GM23338 (cell line): Measurements from ENCODE around the gene RNF150. TPM values are rescaled to one million over a fixed set of nuclear protein-coding genes. Genes with fewer than 3 reads are reported as not detected.

ENCODE experiments used
- ATAC-seq: fragments of 200-7000 bp; cut with Tn5 transposase; 3 replicates; pipeline ENCODE4 v1.9.1; 2020
- DNase-seq: peaks from one replicate; pipeline ENCODE4 v3.0.0-alpha.2; 2015; ENCODE audit warnings: low spot score
- H2AFZ ChIP-seq: fragments of 200-600 bp; sonication (generic); 2 replicates; pipeline ENCODE4 v1.8.0; 2016; ENCODE audit warnings: antibody characterized with exemption, mild to moderate bottlenecking, moderate library complexity
- H3F3A ChIP-seq: fragments of 200-600 bp; sonication (generic); replicated peaks from 2 replicates; pipeline ENCODE4 v1.8.0; 2017; ENCODE audit warnings: antibody characterized with exemption, mixed run types, low read depth
- H3K27ac ChIP-seq: fragments of 200-600 bp; sonication (generic); 2 replicates; pipeline ENCODE4 v1.6.1; 2016; ENCODE audit warnings: low read depth
- H3K27me3 ChIP-seq: fragments of 200-600 bp; sonication (generic); 2 replicates; pipeline ENCODE4 v1.8.0; 2016; ENCODE audit warnings: mild to moderate bottlenecking, mixed run types, moderate library complexity; ENCODE audit not compliant: insufficient read depth
- H3K36me3 ChIP-seq: fragments of 200-600 bp; sonication (generic); 2 replicates; pipeline ENCODE4 v1.8.0; 2016; ENCODE audit warnings: mild to moderate bottlenecking; ENCODE audit not compliant: insufficient read depth
- H3K4me1 ChIP-seq: fragments of 200-600 bp; sonication (generic); 2 replicates; pipeline ENCODE4 v1.8.0; 2016; ENCODE audit warnings: mild to moderate bottlenecking, moderate library complexity; ENCODE audit not compliant: insufficient read depth
- H3K4me2 ChIP-seq: fragments of 200-600 bp; sonication (generic); 2 replicates; pipeline ENCODE4 v1.7.1; 2017; ENCODE audit warnings: mixed run types
- H3K4me3 ChIP-seq: fragments of 200-600 bp; sonication (generic); 2 replicates; pipeline ENCODE4 v1.6.1; 2016; ENCODE audit warnings: mixed run types
- H3K79me2 ChIP-seq: fragments of 200-600 bp; sonication (generic); replicated peaks from 2 replicates; pipeline ENCODE4 v1.8.0; 2017; ENCODE audit warnings: mild to moderate bottlenecking; ENCODE audit not compliant: insufficient read depth
- H3K9me2 ChIP-seq: fragments of 200-600 bp; sonication (generic); 2 replicates; pipeline ENCODE4 v1.8.0; 2017; ENCODE audit not compliant: insufficient read depth
- H4K20me1 ChIP-seq: fragments of 200-600 bp; sonication (generic); replicated peaks from 2 replicates; pipeline ENCODE4 v1.8.0; 2017; ENCODE audit warnings: mild to moderate bottlenecking; ENCODE audit not compliant: insufficient read depth
- H3K27ac Mint-ChIP-seq: 2 replicates; pipeline ENCODE4 v1.8.0; 2020; ENCODE audit warnings: inconsistent platforms, mild to moderate bottlenecking, moderate library complexity, mixed read lengths
- H3K27me3 Mint-ChIP-seq: 3 replicates; pipeline ENCODE4 v1.8.0; 2022; ENCODE audit warnings: low read depth, mild to moderate bottlenecking, moderate library complexity, mixed read lengths, inconsistent platforms; ENCODE audit not compliant: insufficient read depth, poor library complexity
- H3K36me3 Mint-ChIP-seq: 3 replicates; pipeline ENCODE4 v1.8.0; 2021; ENCODE audit warnings: low read depth, mild to moderate bottlenecking, inconsistent platforms, moderate library complexity, mixed read lengths
- H3K4me1 Mint-ChIP-seq: 3 replicates; pipeline ENCODE4 v1.8.0; 2020; ENCODE audit warnings: mild to moderate bottlenecking, inconsistent platforms, mixed read lengths
- H3K4me3 Mint-ChIP-seq: 3 replicates; pipeline ENCODE4 v1.8.0; 2021; ENCODE audit warnings: moderate library complexity, mild to moderate bottlenecking, inconsistent platforms, mixed read lengths
- H3K9me3 Mint-ChIP-seq: 3 replicates; pipeline ENCODE4 v1.8.0; 2020; ENCODE audit warnings: moderate library complexity, mild to moderate bottlenecking, inconsistent platforms, mixed read lengths
- CREB1 ChIP-seq: fragments of 250-450 bp; sonication (Bioruptor Pico); IDR thresholded peaks from 2 replicates; pipeline ENCODE4 v1.5.0; 2020; ENCODE audit warnings: low read depth, mild to moderate bottlenecking, moderate library complexity
- EZH2phosphoT487 ChIP-seq: fragments of 200-600 bp; sonication (generic); IDR thresholded peaks from one replicate; pipeline ENCODE4 v1.8.1; 2018; ENCODE audit warnings: antibody characterized with exemption; ENCODE audit not compliant: unreplicated experiment
- NANOG ChIP-seq: IDR thresholded peaks from 2 replicates; pipeline ENCODE4 v1.6.1; 2016; ENCODE audit warnings: antibody characterized with exemption, borderline replicate concordance
- POLR2AphosphoS5 ChIP-seq: IDR thresholded peaks from 2 replicates; pipeline ENCODE4 v1.6.1; 2016; ENCODE audit warnings: antibody characterized with exemption, low read depth
- ZNF114 ChIP-seq: fragments of 250-450 bp; sonication (Bioruptor Pico); IDR thresholded peaks from 2 replicates; pipeline ENCODE4 v1.5.0; 2020; ENCODE audit warnings: mild to moderate bottlenecking, moderate library complexity
- polyA plus RNA-seq: library from polyadenylated mRNA; unstranded; fragments of >200 nt; fragmentation: Nextera tagmentation; extraction: Ambion mirVana; gene quantifications from 2 replicates; pipeline ENCODE4 v1.2.1, GENCODE V29; 2016
- total RNA-seq: library from RNA; depleted of rRNA; stranded (reverse); fragments of >200 nt; shearing (Covaris generic); gene quantifications from 2 replicates; pipeline ENCODE4 v1.2.3, GENCODE V29; 2014
- TF ChIP-seq, protein P1 (sequence below): fragments of 250-450 bp; sonication (Bioruptor Pico); IDR thresholded peaks from 2 replicates; pipeline ENCODE4 v1.5.0; 2020; ENCODE audit warnings: mild to moderate bottlenecking, moderate library complexity
- TF ChIP-seq, protein P2 (sequence below): IDR thresholded peaks from 2 replicates; pipeline ENCODE4 v1.6.1; 2016; ENCODE audit warnings: antibody characterized with exemption
- TF ChIP-seq, protein P3 (sequence below): IDR thresholded peaks from one replicate; pipeline ENCODE4 v1.6.1; 2018; ENCODE audit warnings: antibody characterized with exemption; ENCODE audit not compliant: unreplicated experiment

RNF150 gene
- total and polyA plus RNA-seq, 2 experiments from 2014 or later: 1.3 to 6.1 TPM

- TF ChIP-seq, protein P1, sequence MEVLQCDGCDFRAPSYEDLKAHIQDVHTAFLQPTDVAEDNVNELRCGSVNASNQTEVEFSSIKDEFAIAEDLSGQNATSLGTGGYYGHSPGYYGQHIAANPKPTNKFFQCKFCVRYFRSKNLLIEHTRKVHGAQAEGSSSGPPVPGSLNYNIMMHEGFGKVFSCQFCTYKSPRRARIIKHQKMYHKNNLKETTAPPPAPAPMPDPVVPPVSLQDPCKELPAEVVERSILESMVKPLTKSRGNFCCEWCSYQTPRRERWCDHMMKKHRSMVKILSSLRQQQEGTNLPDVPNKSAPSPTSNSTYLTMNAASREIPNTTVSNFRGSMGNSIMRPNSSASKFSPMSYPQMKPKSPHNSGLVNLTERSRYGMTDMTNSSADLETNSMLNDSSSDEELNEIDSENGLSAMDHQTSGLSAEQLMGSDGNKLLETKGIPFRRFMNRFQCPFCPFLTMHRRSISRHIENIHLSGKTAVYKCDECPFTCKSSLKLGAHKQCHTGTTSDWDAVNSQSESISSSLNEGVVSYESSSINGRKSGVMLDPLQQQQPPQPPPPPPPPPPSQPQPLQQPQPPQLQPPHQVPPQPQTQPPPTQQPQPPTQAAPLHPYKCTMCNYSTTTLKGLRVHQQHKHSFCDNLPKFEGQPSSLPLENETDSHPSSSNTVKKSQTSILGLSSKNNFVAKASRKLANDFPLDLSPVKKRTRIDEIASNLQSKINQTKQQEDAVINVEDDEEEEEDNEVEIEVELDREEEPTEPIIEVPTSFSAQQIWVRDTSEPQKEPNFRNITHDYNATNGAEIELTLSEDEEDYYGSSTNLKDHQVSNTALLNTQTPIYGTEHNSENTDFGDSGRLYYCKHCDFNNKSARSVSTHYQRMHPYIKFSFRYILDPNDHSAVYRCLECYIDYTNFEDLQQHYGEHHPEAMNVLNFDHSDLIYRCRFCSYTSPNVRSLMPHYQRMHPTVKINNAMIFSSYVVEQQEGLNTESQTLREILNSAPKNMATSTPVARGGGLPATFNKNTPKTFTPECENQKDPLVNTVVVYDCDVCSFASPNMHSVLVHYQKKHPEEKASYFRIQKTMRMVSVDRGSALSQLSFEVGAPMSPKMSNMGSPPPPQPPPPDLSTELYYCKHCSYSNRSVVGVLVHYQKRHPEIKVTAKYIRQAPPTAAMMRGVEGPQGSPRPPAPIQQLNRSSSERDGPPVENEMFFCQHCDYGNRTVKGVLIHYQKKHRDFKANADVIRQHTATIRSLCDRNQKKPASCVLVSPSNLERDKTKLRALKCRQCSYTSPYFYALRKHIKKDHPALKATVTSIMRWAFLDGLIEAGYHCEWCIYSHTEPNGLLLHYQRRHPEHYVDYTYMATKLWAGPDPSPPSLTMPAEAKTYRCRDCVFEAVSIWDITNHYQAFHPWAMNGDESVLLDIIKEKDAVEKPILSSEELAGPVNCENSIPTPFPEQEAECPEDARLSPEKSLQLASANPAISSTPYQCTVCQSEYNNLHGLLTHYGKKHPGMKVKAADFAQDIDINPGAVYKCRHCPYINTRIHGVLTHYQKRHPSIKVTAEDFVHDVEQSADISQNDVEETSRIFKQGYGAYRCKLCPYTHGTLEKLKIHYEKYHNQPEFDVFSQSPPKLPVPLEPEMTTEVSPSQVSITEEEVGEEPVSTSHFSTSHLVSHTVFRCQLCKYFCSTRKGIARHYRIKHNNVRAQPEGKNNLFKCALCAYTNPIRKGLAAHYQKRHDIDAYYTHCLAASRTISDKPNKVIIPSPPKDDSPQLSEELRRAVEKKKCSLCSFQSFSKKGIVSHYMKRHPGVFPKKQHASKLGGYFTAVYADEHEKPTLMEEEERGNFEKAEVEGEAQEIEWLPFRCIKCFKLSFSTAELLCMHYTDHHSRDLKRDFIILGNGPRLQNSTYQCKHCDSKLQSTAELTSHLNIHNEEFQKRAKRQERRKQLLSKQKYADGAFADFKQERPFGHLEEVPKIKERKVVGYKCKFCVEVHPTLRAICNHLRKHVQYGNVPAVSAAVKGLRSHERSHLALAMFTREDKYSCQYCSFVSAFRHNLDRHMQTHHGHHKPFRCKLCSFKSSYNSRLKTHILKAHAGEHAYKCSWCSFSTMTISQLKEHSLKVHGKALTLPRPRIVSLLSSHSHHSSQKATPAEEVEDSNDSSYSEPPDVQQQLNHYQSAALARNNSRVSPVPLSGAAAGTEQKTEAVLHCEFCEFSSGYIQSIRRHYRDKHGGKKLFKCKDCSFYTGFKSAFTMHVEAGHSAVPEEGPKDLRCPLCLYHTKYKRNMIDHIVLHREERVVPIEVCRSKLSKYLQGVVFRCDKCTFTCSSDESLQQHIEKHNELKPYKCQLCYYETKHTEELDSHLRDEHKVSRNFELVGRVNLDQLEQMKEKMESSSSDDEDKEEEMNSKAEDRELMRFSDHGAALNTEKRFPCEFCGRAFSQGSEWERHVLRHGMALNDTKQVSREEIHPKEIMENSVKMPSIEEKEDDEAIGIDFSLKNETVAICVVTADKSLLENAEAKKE (CRISPR knock-in tag): no peak
- no peak for TF ChIP-seq POLR2AphosphoS5
These were observed 245.2 kb downstream of the RNF150 start (continued) for GRCh38 chr4:140888054-140888453.

GRCh38 chr4:140887467-140887866 is 245.8 kb downstream of the RNF150 start:
- Mint-ChIP-seq H3K36me3 (no peaks in the 10 kb centered on the region), H3K9me3 (peaks cover 4% of the 10 kb centered on the region; the same call in 2 of the 3 replicates), H3K27ac (no peak overlapping the region), H3K27me3 (peaks cover 3% of the 10 kb centered on the region), H3K4me1 (peaks cover 8% of the 10 kb centered on the region; the same call in 2 of the 3 replicates), H3K4me3 (no peak overlapping the region)
- Histone ChIP-seq H3F3A (no peaks in the 10 kb centered on the region), H3K9me2 (0 out of 2 replicates have a peak, but pooled peaks cover 2% of the 10 kb centered on the region), H2AFZ (no peak overlapping the region), H3K4me2 (no peak overlapping the region), H3K4me1 (0 out of 2 replicates have a peak, but pooled peaks cover 4% of the 10 kb centered on the region), H3K36me3 (no peaks in the 10 kb centered on the region), H3K27ac (no peak overlapping the region), H4K20me1 (no peaks in the 10 kb centered on the region), H3K4me3 (no peak overlapping the region), H3K27me3 (no peaks in the 10 kb centered on the region), H3K79me2 (no peaks in the 10 kb centered on the region)
- ATAC-seq (no peak), DNase-seq (no peak)
- no peak for TF ChIP-seq ZNF114 (CRISPR knock-in tag)
- TF ChIP-seq NANOG: no peak
- TF ChIP-seq, protein P2, sequence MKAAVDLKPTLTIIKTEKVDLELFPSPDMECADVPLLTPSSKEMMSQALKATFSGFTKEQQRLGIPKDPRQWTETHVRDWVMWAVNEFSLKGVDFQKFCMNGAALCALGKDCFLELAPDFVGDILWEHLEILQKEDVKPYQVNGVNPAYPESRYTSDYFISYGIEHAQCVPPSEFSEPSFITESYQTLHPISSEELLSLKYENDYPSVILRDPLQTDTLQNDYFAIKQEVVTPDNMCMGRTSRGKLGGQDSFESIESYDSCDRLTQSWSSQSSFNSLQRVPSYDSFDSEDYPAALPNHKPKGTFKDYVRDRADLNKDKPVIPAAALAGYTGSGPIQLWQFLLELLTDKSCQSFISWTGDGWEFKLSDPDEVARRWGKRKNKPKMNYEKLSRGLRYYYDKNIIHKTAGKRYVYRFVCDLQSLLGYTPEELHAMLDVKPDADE: no peak
- TF ChIP-seq, protein P3, sequence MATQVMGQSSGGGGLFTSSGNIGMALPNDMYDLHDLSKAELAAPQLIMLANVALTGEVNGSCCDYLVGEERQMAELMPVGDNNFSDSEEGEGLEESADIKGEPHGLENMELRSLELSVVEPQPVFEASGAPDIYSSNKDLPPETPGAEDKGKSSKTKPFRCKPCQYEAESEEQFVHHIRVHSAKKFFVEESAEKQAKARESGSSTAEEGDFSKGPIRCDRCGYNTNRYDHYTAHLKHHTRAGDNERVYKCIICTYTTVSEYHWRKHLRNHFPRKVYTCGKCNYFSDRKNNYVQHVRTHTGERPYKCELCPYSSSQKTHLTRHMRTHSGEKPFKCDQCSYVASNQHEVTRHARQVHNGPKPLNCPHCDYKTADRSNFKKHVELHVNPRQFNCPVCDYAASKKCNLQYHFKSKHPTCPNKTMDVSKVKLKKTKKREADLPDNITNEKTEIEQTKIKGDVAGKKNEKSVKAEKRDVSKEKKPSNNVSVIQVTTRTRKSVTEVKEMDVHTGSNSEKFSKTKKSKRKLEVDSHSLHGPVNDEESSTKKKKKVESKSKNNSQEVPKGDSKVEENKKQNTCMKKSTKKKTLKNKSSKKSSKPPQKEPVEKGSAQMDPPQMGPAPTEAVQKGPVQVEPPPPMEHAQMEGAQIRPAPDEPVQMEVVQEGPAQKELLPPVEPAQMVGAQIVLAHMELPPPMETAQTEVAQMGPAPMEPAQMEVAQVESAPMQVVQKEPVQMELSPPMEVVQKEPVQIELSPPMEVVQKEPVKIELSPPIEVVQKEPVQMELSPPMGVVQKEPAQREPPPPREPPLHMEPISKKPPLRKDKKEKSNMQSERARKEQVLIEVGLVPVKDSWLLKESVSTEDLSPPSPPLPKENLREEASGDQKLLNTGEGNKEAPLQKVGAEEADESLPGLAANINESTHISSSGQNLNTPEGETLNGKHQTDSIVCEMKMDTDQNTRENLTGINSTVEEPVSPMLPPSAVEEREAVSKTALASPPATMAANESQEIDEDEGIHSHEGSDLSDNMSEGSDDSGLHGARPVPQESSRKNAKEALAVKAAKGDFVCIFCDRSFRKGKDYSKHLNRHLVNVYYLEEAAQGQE: no peak
- no peak for TF ChIP-seq CREB1 (CRISPR knock-in tag)
- TF ChIP-seq EZH2phosphoT487: no peak
